WERI-Rb-1 (cell line): ENCODE data around the gene TBC1D2B.

Source experiments
- DNase-seq: peaks from one replicate; pipeline ENCODE4 v3.0.0-alpha.2; 2020
- H3K27ac ChIP-seq: fragments of 250-450 bp; sonication (Bioruptor Pico); 2 replicates; pipeline ENCODE4 v1.5.1; 2020; ENCODE audit warnings: mild to moderate bottlenecking, moderate library complexity
- H3K27me3 ChIP-seq: fragments of 250-450 bp; sonication (Bioruptor Pico); 2 replicates; pipeline ENCODE4 v1.5.1; 2021; ENCODE audit warnings: mild to moderate bottlenecking, low read depth, moderate library complexity; ENCODE audit not compliant: insufficient read depth, severe bottlenecking
- H3K36me3 ChIP-seq: fragments of 250-450 bp; sonication (Bioruptor Pico); 2 replicates; pipeline ENCODE4 v1.5.1; 2020; ENCODE audit warnings: mild to moderate bottlenecking, moderate library complexity
- H3K4me3 ChIP-seq: 2 replicates; pipeline ENCODE4 v1.5.1; 2011; ENCODE audit warnings: low read depth, mild to moderate bottlenecking, control low read depth, low read length
- H3K9me3 ChIP-seq: fragments of 250-450 bp; sonication (Bioruptor Pico); 2 replicates; pipeline ENCODE4 v1.5.1; 2021; ENCODE audit warnings: mild to moderate bottlenecking, moderate library complexity; ENCODE audit not compliant: severe bottlenecking
- TF ChIP-seq, protein P1 (sequence below): IDR thresholded peaks from 2 replicates; pipeline ENCODE4 v1.5.1; 2011; ENCODE audit warnings: low read depth, mild to moderate bottlenecking, control low read depth, inconsistent platforms, low read length

The TBC1D2B gene

DNA sequence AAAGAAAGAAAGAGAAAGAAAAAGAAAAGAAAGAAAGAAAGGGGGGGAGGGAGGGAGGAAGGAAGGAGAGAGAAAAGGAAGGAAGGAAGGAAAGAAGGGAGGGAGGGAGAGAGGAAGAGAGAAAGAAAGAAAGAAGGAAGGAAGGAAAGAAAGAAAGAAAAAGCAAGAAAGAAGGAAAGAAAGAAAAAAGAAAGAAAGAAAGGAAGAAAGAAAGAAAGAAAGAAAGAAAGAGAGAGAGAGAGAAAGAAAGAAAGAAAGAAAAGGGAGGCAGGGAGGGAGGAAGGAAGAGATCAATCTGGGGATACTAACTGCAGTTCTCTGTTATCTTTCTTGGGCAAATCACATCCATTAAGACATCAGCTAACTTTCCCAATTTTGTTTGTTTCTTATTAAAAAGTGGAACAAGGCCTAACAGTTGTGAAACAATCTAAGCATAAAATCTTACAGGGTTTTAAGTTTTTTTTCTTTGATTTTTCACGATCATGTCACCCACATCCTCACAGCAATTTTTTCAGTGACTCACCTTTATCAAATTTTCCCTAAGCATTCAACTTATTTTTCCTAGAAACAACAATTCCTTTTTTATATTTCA lies 36.8 kb downstream of the TBC1D2B start:
- H3K9me3 ChIP-seq: no peaks in the 10 kb centered on the region
- peaks cover 8% of the 10 kb centered on the region for H3K36me3 ChIP-seq
- no peak for DNase-seq
- no peaks in the 10 kb centered on the region for H3K27me3 ChIP-seq
- TF ChIP-seq, protein P1, sequence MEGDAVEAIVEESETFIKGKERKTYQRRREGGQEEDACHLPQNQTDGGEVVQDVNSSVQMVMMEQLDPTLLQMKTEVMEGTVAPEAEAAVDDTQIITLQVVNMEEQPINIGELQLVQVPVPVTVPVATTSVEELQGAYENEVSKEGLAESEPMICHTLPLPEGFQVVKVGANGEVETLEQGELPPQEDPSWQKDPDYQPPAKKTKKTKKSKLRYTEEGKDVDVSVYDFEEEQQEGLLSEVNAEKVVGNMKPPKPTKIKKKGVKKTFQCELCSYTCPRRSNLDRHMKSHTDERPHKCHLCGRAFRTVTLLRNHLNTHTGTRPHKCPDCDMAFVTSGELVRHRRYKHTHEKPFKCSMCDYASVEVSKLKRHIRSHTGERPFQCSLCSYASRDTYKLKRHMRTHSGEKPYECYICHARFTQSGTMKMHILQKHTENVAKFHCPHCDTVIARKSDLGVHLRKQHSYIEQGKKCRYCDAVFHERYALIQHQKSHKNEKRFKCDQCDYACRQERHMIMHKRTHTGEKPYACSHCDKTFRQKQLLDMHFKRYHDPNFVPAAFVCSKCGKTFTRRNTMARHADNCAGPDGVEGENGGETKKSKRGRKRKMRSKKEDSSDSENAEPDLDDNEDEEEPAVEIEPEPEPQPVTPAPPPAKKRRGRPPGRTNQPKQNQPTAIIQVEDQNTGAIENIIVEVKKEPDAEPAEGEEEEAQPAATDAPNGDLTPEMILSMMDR: no peak
- H3K27ac ChIP-seq: no peak overlapping the region
- no peak overlapping the region for H3K4me3 ChIP-seq

- Histone ChIP-seq H3K4me3 (no peak overlapping the region), H3K9me3 (no peaks in the 10 kb centered on the region), H3K27ac (no peak overlapping the region), H3K36me3 (no peaks in the 10 kb centered on the region; the same call in none of the 2 replicates), H3K27me3 (no peaks in the 10 kb centered on the region)
- no peak for DNase-seq
- TF ChIP-seq, protein P1: no peak
Observed at GRCh38 chr15:78038585-78039247, 38.8 kb downstream of the TBC1D2B start.

- H3K27ac ChIP-seq: no peak overlapping the region
Observed at GRCh38 chr15:78037779-78038305, 39.7 kb downstream of the TBC1D2B start.

GRCh38 chr15:78037328-78037727 lies 40.2 kb downstream of the TBC1D2B start:
- no peaks in the 10 kb centered on the region for H3K27me3 ChIP-seq
- H3K27ac ChIP-seq: no peak overlapping the region
- H3K36me3 ChIP-seq: no peaks in the 10 kb centered on the region; the same call in 1 of the 2 replicates
- no peak overlapping the region for H3K4me3 ChIP-seq
- no peaks in the 10 kb centered on the region for H3K9me3 ChIP-seq
- TF ChIP-seq, protein P1: no peak
- no peak for DNase-seq

More at GRCh38 chr15:78037779-78038305, 39.7 kb downstream of the TBC1D2B start:
- Histone ChIP-seq H3K27me3 (no peaks in the 10 kb centered on the region), H3K4me3 (no peak overlapping the region), H3K36me3 (no peaks in the 10 kb centered on the region; the same call in 1 of the 2 replicates), H3K9me3 (no peaks in the 10 kb centered on the region)
- no peak for DNase-seq
- TF ChIP-seq, protein P1: no peak

DNA sequence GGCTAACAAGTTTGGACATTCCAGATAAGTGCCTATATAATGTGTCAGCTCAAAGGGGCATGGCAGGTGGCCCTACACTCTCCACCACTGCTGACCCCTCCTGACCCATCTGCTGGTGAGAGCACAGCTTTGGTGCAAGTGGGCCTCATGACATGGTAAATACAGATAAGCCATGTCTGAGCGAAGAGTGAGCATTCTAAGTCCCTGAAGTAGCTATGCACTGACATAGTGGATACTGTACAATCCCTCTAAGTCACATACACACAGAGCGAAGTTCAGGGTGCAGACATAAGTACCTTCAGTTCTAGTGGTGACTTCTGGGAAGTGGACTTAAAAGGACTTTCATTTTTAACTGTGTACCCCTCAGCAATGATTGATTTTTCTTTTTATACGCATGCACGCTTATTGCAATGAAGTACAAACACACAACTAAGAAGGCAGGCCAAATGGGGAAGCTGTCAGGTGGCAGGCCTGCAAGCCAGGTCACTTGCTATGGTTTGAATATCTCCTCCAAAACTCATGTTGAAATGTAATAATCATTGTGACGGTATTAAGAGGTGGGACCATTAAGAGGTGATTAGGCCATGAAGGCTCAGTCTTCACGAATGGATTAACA lies 41.5 kb downstream of the TBC1D2B start:
- Histone ChIP-seq H3K36me3 (no peaks in the 10 kb centered on the region), H3K4me3 (no peak overlapping the region), H3K27me3 (no peaks in the 10 kb centered on the region), H3K9me3 (no peaks in the 10 kb centered on the region), H3K27ac (no peak overlapping the region)
- TF ChIP-seq, protein P1: no peak
- DNase-seq: peak; percentile 63
